GM23338 (cell line): Measurements from ENCODE around the gene FN1. TPM values are rescaled to one million over a fixed set of nuclear protein-coding genes. Genes with fewer than 3 reads are reported as not detected.

ENCODE experiments used
- ATAC-seq: fragments of 200-7000 bp; cut with Tn5 transposase; 3 replicates; pipeline ENCODE4 v1.9.1; 2020
- DNase-seq: peaks from one replicate; pipeline ENCODE4 v3.0.0-alpha.2; 2015; ENCODE audit warnings: low spot score
- H2AFZ ChIP-seq: fragments of 200-600 bp; sonication (generic); 2 replicates; pipeline ENCODE4 v1.8.0; 2016; ENCODE audit warnings: antibody characterized with exemption, mild to moderate bottlenecking, moderate library complexity
- H3F3A ChIP-seq: fragments of 200-600 bp; sonication (generic); replicated peaks from 2 replicates; pipeline ENCODE4 v1.8.0; 2017; ENCODE audit warnings: antibody characterized with exemption, mixed run types, low read depth
- H3K27ac ChIP-seq: fragments of 200-600 bp; sonication (generic); 2 replicates; pipeline ENCODE4 v1.6.1; 2016; ENCODE audit warnings: low read depth
- H3K27me3 ChIP-seq: fragments of 200-600 bp; sonication (generic); 2 replicates; pipeline ENCODE4 v1.8.0; 2016; ENCODE audit warnings: mild to moderate bottlenecking, mixed run types, moderate library complexity; ENCODE audit not compliant: insufficient read depth
- H3K36me3 ChIP-seq: fragments of 200-600 bp; sonication (generic); 2 replicates; pipeline ENCODE4 v1.8.0; 2016; ENCODE audit warnings: mild to moderate bottlenecking; ENCODE audit not compliant: insufficient read depth
- H3K4me1 ChIP-seq: fragments of 200-600 bp; sonication (generic); 2 replicates; pipeline ENCODE4 v1.8.0; 2016; ENCODE audit warnings: mild to moderate bottlenecking, moderate library complexity; ENCODE audit not compliant: insufficient read depth
- H3K4me2 ChIP-seq: fragments of 200-600 bp; sonication (generic); 2 replicates; pipeline ENCODE4 v1.7.1; 2017; ENCODE audit warnings: mixed run types
- H3K4me3 ChIP-seq: fragments of 200-600 bp; sonication (generic); 2 replicates; pipeline ENCODE4 v1.6.1; 2016; ENCODE audit warnings: mixed run types
- H3K79me2 ChIP-seq: fragments of 200-600 bp; sonication (generic); replicated peaks from 2 replicates; pipeline ENCODE4 v1.8.0; 2017; ENCODE audit warnings: mild to moderate bottlenecking; ENCODE audit not compliant: insufficient read depth
- H3K9me2 ChIP-seq: fragments of 200-600 bp; sonication (generic); 2 replicates; pipeline ENCODE4 v1.8.0; 2017; ENCODE audit not compliant: insufficient read depth
- H4K20me1 ChIP-seq: fragments of 200-600 bp; sonication (generic); replicated peaks from 2 replicates; pipeline ENCODE4 v1.8.0; 2017; ENCODE audit warnings: mild to moderate bottlenecking; ENCODE audit not compliant: insufficient read depth
- H3K27ac Mint-ChIP-seq: 2 replicates; pipeline ENCODE4 v1.8.0; 2020; ENCODE audit warnings: inconsistent platforms, mild to moderate bottlenecking, moderate library complexity, mixed read lengths
- H3K27me3 Mint-ChIP-seq: 3 replicates; pipeline ENCODE4 v1.8.0; 2022; ENCODE audit warnings: low read depth, mild to moderate bottlenecking, moderate library complexity, mixed read lengths, inconsistent platforms; ENCODE audit not compliant: insufficient read depth, poor library complexity
- H3K36me3 Mint-ChIP-seq: 3 replicates; pipeline ENCODE4 v1.8.0; 2021; ENCODE audit warnings: low read depth, mild to moderate bottlenecking, inconsistent platforms, moderate library complexity, mixed read lengths
- H3K4me1 Mint-ChIP-seq: 3 replicates; pipeline ENCODE4 v1.8.0; 2020; ENCODE audit warnings: mild to moderate bottlenecking, inconsistent platforms, mixed read lengths
- H3K4me3 Mint-ChIP-seq: 3 replicates; pipeline ENCODE4 v1.8.0; 2021; ENCODE audit warnings: moderate library complexity, mild to moderate bottlenecking, inconsistent platforms, mixed read lengths
- H3K9me3 Mint-ChIP-seq: 3 replicates; pipeline ENCODE4 v1.8.0; 2020; ENCODE audit warnings: moderate library complexity, mild to moderate bottlenecking, inconsistent platforms, mixed read lengths
- CREB1 ChIP-seq: fragments of 250-450 bp; sonication (Bioruptor Pico); IDR thresholded peaks from 2 replicates; pipeline ENCODE4 v1.5.0; 2020; ENCODE audit warnings: low read depth, mild to moderate bottlenecking, moderate library complexity
- CTCF ChIP-seq, 2 experiments: fragments of 200-600 bp in 1 of 2; sonication (generic) in 1 of 2; conservative IDR thresholded peaks; 2 replicates each; pipeline versions ENCODE4 v1.5.1 to v1.6.1; 2016 to 2017; ENCODE audit warnings: antibody characterized with exemption in 2 of 2, low read depth in 2 of 2, mild to moderate bottlenecking in 2 of 2, moderate library complexity in 1 of 2
- ETS1 ChIP-seq: IDR thresholded peaks from 2 replicates; pipeline ENCODE4 v1.6.1; 2016; ENCODE audit warnings: antibody characterized with exemption
- EZH2 ChIP-seq: fragments of 200-600 bp; sonication (generic); IDR thresholded peaks from one replicate; pipeline ENCODE4 v1.8.0; 2017; ENCODE audit warnings: antibody characterized with exemption, mild to moderate bottlenecking, low read depth; ENCODE audit not compliant: unreplicated experiment
- EZH2phosphoT487 ChIP-seq: fragments of 200-600 bp; sonication (generic); IDR thresholded peaks from one replicate; pipeline ENCODE4 v1.8.1; 2018; ENCODE audit warnings: antibody characterized with exemption; ENCODE audit not compliant: unreplicated experiment
- JUNB ChIP-seq: IDR thresholded peaks from one replicate; pipeline ENCODE4 v1.6.1; 2016; ENCODE audit warnings: antibody characterized with exemption; ENCODE audit not compliant: unreplicated experiment
- NANOG ChIP-seq: IDR thresholded peaks from 2 replicates; pipeline ENCODE4 v1.6.1; 2016; ENCODE audit warnings: antibody characterized with exemption, borderline replicate concordance
- POLR2AphosphoS5 ChIP-seq: IDR thresholded peaks from 2 replicates; pipeline ENCODE4 v1.6.1; 2016; ENCODE audit warnings: antibody characterized with exemption, low read depth
- REST ChIP-seq: IDR thresholded peaks from one replicate; pipeline ENCODE4 v1.6.1; 2018; ENCODE audit warnings: antibody characterized with exemption; ENCODE audit not compliant: unreplicated experiment
- STAT1 ChIP-seq: IDR thresholded peaks from one replicate; pipeline ENCODE4 v1.6.1; 2016; ENCODE audit warnings: antibody characterized with exemption; ENCODE audit not compliant: unreplicated experiment
- ZNF114 ChIP-seq: fragments of 250-450 bp; sonication (Bioruptor Pico); IDR thresholded peaks from 2 replicates; pipeline ENCODE4 v1.5.0; 2020; ENCODE audit warnings: mild to moderate bottlenecking, moderate library complexity
- ZNF331 ChIP-seq: fragments of 250-450 bp; sonication (Bioruptor Pico); IDR thresholded peaks from 2 replicates; pipeline ENCODE4 v1.5.0; 2020; ENCODE audit warnings: low read depth, mild to moderate bottlenecking, moderate library complexity
- polyA plus RNA-seq: library from polyadenylated mRNA; unstranded; fragments of >200 nt; fragmentation: Nextera tagmentation; extraction: Ambion mirVana; gene quantifications from 2 replicates; pipeline ENCODE4 v1.2.1, GENCODE V29; 2016
- total RNA-seq: library from RNA; depleted of rRNA; stranded (reverse); fragments of >200 nt; shearing (Covaris generic); gene quantifications from 2 replicates; pipeline ENCODE4 v1.2.3, GENCODE V29; 2014

Gene FN1
- total and polyA plus RNA-seq, 2 experiments from 2014 or later = 79.6 to 255 TPM

GRCh38 chr2:215377283-215377682 lies 58.6 kb downstream of the FN1 start:
- H3K4me2 ChIP-seq = no peak overlapping the region
- TF ChIP-seq ZNF331 (CRISPR knock-in tag) (no peak), CTCF (conservative IDR thresholded peaks at IDR 0.05; ENCODE audit: low read depth in 2 of 2) (no peak), NANOG (no peak), REST (no peak), EZH2phosphoT487 (peak; percentile 35)
- H3K27me3 ChIP-seq = no peaks in the 10 kb centered on the region
- Mint-ChIP-seq H3K27me3 (no peaks in the 10 kb centered on the region), H3K4me1 (peaks cover 4% of the 10 kb centered on the region; the same call in 2 of the 3 replicates), H3K36me3 (peaks cover 54% of the 10 kb centered on the region), H3K27ac (no peak overlapping the region), H3K4me3 (no peak overlapping the region), H3K9me3 (no peaks in the 10 kb centered on the region)
- H3K36me3 ChIP-seq = peaks cover 74% of the 10 kb centered on the region
- H3K9me2 ChIP-seq = no peaks in the 10 kb centered on the region
- no peaks in the 10 kb centered on the region for H4K20me1 ChIP-seq
- H3K27ac ChIP-seq = no peak overlapping the region
- H3K79me2 ChIP-seq = no peaks in the 10 kb centered on the region
- ATAC-seq (no peak), DNase-seq (no peak)
- no peak overlapping the region for H3K4me3 ChIP-seq
- no peaks in the 10 kb centered on the region for H3K4me1 ChIP-seq
- no peak overlapping the region for H2AFZ ChIP-seq
- H3F3A ChIP-seq = no peaks in the 10 kb centered on the region

GRCh38 chr2:215376103-215376780 lies 59.6 kb downstream of the FN1 start:
- H2AFZ ChIP-seq = no peak overlapping the region
- no peaks in the 10 kb centered on the region for H3F3A ChIP-seq
- H3K27ac ChIP-seq = no peak overlapping the region
- Mint-ChIP-seq H3K9me3 (no peaks in the 10 kb centered on the region), H3K4me3 (no peak overlapping the region), H3K36me3 (peaks cover 54% of the 10 kb centered on the region), H3K4me1 (peaks cover 4% of the 10 kb centered on the region; the same call in 2 of the 3 replicates), H3K27ac (no peak overlapping the region), H3K27me3 (no peaks in the 10 kb centered on the region)
- no peaks in the 10 kb centered on the region for H3K79me2 ChIP-seq
- ATAC-seq (no peak), DNase-seq (no peak)
- peaks cover 72% of the 10 kb centered on the region for H3K36me3 ChIP-seq
- H4K20me1 ChIP-seq = no peaks in the 10 kb centered on the region
- H3K4me2 ChIP-seq = no peak overlapping the region
- H3K4me3 ChIP-seq = no peak overlapping the region
- no peaks in the 10 kb centered on the region; the same call in 1 of the 2 replicates for H3K9me2 ChIP-seq
- H3K27me3 ChIP-seq = no peaks in the 10 kb centered on the region
- H3K4me1 ChIP-seq = no peaks in the 10 kb centered on the region
- no peak for TF ChIP-seq ETS1
- no peak for TF ChIP-seq EZH2
- no peak for TF ChIP-seq EZH2phosphoT487
- no peak for TF ChIP-seq ZNF114 (CRISPR knock-in tag)
- no peak for TF ChIP-seq STAT1
- no peak for TF ChIP-seq JUNB
- TF ChIP-seq POLR2AphosphoS5 = no peak
- no peak for TF ChIP-seq NANOG
- TF ChIP-seq ZNF331 (CRISPR knock-in tag) = no peak
- no peak for TF ChIP-seq REST
- no peak for TF ChIP-seq CREB1 (CRISPR knock-in tag)
